Activated CD4-positive, alpha-beta T cell treated with anti-CD3 and anti-CD28 coated beads for 1 hour (primary cell): ENCODE results near the gene IRGC.
"Not testable (repeated sequence)": the region's sequence is repeated elsewhere in the genome, so short reads cannot be mapped to it uniquely, and the experiment has no call there.

Source experiments
- DNase-seq: peaks from one replicate; pipeline ENCODE4 v3.0.0-alpha.2; 2020

IRGC gene

GRCh38 chr19:43759515-43759914, 43.6 kb downstream of the IRGC start:
- DNase-seq = no peak

DNA sequence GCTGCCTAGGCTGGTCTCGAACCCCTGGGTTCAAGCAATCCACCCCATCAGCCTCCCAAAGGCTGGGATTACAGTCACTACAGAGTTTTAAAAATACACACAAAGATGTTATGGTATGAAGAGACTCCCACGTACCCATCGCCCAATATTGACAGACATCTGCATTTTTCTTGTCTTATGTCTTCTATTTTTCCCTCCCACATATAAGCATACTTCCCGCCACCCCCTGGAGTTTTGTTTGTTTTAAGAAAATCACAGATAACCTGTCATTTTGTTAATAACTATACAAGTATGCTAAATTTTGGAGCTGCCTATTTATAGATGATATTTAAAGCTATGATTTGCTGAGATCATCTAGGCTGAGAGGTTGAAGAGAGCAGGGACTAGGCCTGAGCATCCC, 45.1 kb downstream of the IRGC start:
- no peak for DNase-seq

- no peak for DNase-seq
Measured at GRCh38 chr19:43762814-43763213, 46.9 kb downstream of the IRGC start.

DNA sequence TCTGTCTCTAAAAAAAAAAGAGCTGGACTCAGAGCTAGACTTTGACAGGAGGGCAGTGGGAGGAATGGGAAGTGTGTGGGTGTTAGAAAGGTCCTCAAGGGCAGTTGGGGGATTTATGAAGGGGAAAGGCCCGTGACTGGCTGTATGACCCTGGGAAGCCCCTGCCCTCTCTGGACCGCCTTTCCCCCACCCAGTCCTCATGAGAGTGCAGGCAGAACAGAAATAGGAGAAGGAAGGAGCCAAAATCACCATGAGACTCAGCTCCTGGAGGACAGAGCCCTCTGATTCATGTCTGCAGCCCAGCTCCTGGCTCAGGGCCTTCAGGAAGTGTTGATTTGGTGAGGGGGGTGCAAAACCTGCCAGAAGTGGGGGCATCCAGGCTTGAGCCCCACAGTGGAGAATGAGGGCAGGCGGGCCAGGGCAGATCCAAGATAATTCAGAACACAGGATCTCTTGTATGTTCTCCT, 47.6 kb downstream of the IRGC start:
- no peak for DNase-seq

GRCh38 chr19:43764684-43765083, 48.8 kb downstream of the IRGC start:
- DNase-seq = not testable (repeated sequence)

- DNase-seq = peak; percentile 51
Measured at GRCh38 chr19:43765109-43765876, 49.4 kb downstream of the IRGC start.

GRCh38 chr19:43766755-43767043, 50.8 kb downstream of the IRGC start:
- DNase-seq = no peak

DNA sequence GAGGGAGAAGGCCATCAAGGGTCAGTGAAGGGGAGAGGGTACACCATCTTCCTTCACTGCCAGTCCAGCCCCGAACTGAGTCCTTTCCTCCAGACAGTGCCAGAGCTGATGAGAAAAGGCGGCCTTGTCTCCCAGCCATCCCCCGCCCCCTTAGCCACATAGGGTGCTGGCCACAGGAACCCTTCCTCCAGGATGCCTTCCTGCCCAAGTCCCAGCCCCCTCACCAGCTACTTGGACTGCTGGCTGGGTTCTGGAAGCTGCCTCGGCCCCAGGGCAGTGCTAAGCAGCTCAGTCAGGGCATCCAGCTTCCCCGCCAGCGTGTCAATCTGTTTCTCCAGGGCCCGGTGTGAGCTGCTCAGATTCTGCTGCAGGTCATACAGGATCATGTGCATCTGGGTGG, 51.4 kb downstream of the IRGC start:
- no peak for DNase-seq

DNA sequence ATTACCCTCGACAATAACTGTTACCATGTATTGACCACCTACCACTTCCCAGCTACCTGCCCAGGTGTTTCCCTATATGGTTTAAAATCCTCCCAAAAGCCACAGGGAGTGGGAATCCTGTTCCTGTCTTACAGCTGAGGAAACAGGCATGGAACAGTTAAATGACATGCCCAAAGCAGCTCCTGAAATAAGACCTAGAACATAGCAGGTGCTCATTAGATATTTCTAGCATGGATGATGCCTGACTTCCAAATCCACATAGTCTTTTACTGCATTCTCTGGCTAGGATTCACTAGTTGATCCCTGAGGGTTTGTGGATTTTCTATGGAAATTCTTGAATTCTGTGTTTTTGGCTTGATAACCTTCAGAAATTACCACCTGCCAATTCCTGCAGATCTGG, 51.9 kb downstream of the IRGC start:
- DNase-seq = no peak

DNA sequence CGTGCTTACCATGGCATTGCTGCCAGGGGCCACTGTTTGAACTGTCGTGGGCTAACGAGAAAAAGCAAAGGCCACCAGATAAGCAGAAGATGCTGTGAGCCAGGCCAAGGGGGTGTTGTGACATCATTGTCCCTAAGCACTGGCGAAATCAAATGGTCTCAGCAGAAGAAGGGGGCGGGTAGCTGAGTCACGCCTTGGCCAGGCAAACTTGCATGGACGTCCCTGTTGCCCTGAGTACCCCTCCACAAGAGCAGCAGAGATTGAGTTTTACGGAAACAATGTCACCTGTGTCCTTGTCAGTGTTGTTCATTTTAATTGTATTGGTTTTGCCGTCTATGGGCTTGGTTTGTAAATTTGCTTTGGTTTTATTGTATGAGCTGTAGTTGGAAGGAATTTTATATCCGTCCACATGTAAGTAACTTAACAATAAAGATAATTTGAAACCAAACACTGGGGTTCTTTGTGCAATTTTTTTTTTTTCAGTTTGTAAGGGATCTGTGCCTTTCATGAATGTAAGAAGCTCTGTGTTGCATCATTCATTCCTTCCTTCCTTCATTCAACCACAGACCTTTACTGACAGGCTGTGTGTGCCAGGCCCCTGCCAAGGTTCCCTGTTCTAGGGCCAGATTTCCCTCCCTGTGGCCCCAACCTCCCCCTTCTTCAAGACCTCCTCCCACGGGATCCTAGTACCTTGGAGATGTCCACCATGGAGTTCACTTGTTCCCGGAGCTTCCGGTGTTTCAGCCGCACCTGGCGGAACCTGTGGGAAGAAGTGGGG, 52.6 kb downstream of the IRGC start:
- no peak for DNase-seq

- no peak for DNase-seq
Measured at GRCh38 chr19:43769256-43769655, 53.4 kb downstream of the IRGC start.
